ENCODE measurements around the gene S100A8. TPM values are rescaled to one million over a fixed set of nuclear protein-coding genes. Genes with fewer than 3 reads are reported as not detected.

Gene S100A8
- total RNA-seq, 3 donors from 2014 or later, result 3.4 to 90.6 (median 22.4) TPM

GRCh38 chr1:153371231-153371630, 19.6 kb downstream of the S100A8 start:
- Histone ChIP-seq H3K4me3 (no peak overlapping the region), H3K4me1 (ENCODE audit: low read depth) (no peaks in the 10 kb centered on the region), H3K36me3 (ENCODE audit: low read depth) (no peaks in the 10 kb centered on the region), H3K9me3 (no peaks in the 10 kb centered on the region)
- DNase-seq (no peak), ATAC-seq (no peak)
- intact Hi-C loops (cut with DNase I, micrococcal nuclease), result no loop called here
- no peak for TF ChIP-seq CTCF (IDR thresholded peaks at IDR 0.05)

GRCh38 chr1:153370146-153370545, 20.7 kb downstream of the S100A8 start:
- DNase-seq, result no peak
- intact Hi-C loops (cut with DNase I, micrococcal nuclease), result no loop called here
- no peaks in the 10 kb centered on the region for H3K36me3 ChIP-seq (ENCODE audit: low read depth)
- ATAC-seq, result no peak
- no peaks in the 10 kb centered on the region for H3K9me3 ChIP-seq
- TF ChIP-seq CTCF (IDR thresholded peaks at IDR 0.05), result no peak
- H3K4me3 ChIP-seq, result no peak overlapping the region
- H3K4me1 ChIP-seq (ENCODE audit: low read depth), result no peaks in the 10 kb centered on the region

DNA sequence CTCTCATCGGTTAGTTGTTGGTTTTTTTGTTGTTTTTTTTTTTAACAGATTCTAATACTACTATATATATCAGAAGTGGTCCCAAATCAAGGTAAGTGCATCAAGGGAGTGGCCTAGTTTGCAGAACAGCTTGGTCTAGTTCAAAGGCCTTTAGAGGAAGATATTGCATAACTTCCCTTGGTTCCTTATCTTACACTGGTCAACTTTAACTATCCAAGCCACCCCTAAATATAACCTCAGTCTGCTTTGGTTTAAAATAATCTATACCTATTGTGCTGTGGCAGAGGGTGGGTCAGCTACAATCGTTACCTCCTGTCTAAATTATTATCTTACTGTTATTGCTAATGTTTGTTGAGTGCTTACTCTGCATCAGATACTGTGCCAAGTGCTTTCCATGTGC, 22.4 kb downstream of the S100A8 start:
- intact Hi-C loops (cut with DNase I, micrococcal nuclease), result no loop called here
- no peak for TF ChIP-seq CTCF (IDR thresholded peaks at IDR 0.05)
- H3K4me3 ChIP-seq, result no peak overlapping the region
- ATAC-seq, result no peak
- H3K36me3 ChIP-seq (ENCODE audit: low read depth), result no peaks in the 10 kb centered on the region
- no peak for DNase-seq
- no peaks in the 10 kb centered on the region for H3K9me3 ChIP-seq
- no peaks in the 10 kb centered on the region for H3K4me1 ChIP-seq (ENCODE audit: low read depth)

GRCh38 chr1:153367090-153367489, 23.8 kb downstream of the S100A8 start:
- Histone ChIP-seq H3K4me3 (no peak overlapping the region), H3K4me1 (ENCODE audit: low read depth) (no peaks in the 10 kb centered on the region), H3K36me3 (ENCODE audit: low read depth) (no peaks in the 10 kb centered on the region), H3K9me3 (no peaks in the 10 kb centered on the region)
- intact Hi-C loops (cut with DNase I, micrococcal nuclease), result no loop called here
- DNase-seq (no peak), ATAC-seq (no peak)
- TF ChIP-seq CTCF (IDR thresholded peaks at IDR 0.05), result no peak

GRCh38 chr1:153366261-153366660, 24.6 kb downstream of the S100A8 start:
- ATAC-seq (no peak), DNase-seq (no peak)
- Histone ChIP-seq H3K36me3 (ENCODE audit: low read depth) (no peaks in the 10 kb centered on the region), H3K9me3 (no peaks in the 10 kb centered on the region), H3K4me1 (ENCODE audit: low read depth) (no peaks in the 10 kb centered on the region), H3K4me3 (no peak overlapping the region)
- intact Hi-C loops (cut with DNase I, micrococcal nuclease), result no loop called here
- no peak for TF ChIP-seq CTCF (IDR thresholded peaks at IDR 0.05)

DNA sequence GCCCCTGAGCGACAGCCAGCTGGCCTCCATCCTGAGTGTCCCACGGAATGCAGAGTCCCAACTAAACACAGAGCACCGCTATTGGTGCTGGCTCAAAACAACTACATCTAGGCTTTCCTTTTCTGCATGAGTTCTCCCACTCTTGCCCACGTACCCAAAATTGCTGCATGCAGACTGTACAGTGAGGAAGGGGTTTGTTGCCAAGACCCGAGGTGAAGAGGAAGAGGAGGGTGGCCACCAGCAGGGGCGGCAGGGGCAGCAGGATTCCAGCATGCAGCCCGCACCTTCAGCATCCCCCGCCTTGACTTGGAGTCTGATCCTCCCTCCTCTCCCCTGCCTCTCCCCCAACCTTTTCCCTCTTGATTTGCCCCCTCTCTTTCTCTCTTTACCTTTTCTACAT, 25.2 kb downstream of the S100A8 start:
- H3K36me3 ChIP-seq (ENCODE audit: low read depth), result no peaks in the 10 kb centered on the region
- H3K4me3 ChIP-seq, result no peak overlapping the region
- DNase-seq (no peak), ATAC-seq (no peak)
- no peaks in the 10 kb centered on the region for H3K4me1 ChIP-seq (ENCODE audit: low read depth)
- no peak for TF ChIP-seq CTCF (IDR thresholded peaks at IDR 0.05)
- intact Hi-C loops (cut with DNase I, micrococcal nuclease), result no loop called here
- no peaks in the 10 kb centered on the region for H3K9me3 ChIP-seq
